Mucosa of rectum (tissue), 2 donors: ENCODE results near the gene CCT7.

ENCODE experiments used
- H3K27ac ChIP-seq, 2 donors: one replicate each; pipeline ENCODE4 v1.7.0; 2013; ENCODE audit warnings: inconsistent platforms in 2 of 2, low read depth in 2 of 2, low read length in 2 of 2
- H3K27me3 ChIP-seq, 2 donors: one replicate each; pipeline ENCODE4 v1.7.0; 2013; ENCODE audit warnings: low read length in 2 of 2; ENCODE audit not compliant: control insufficient read depth in 2 of 2, insufficient read depth in 2 of 2
- H3K36me3 ChIP-seq, 2 donors: one replicate each; pipeline ENCODE4 v1.7.0; 2013; ENCODE audit warnings: low read length in 2 of 2; ENCODE audit not compliant: control insufficient read depth in 2 of 2, insufficient read depth in 2 of 2
- H3K4me1 ChIP-seq, 2 donors: one replicate each; pipeline ENCODE4 v1.7.0; 2013; ENCODE audit warnings: low read length in 2 of 2, mild to moderate bottlenecking in 1 of 2; ENCODE audit not compliant: control insufficient read depth in 2 of 2, insufficient read depth in 2 of 2
- H3K4me3 ChIP-seq, 2 donors: one replicate each; pipeline ENCODE4 v1.7.0; 2013; ENCODE audit warnings: low read length in 2 of 2
- H3K9ac ChIP-seq, 2 donors: one replicate each; pipeline ENCODE4 v1.7.0; 2013; ENCODE audit warnings: low read length in 2 of 2, low read depth in 1 of 2, mild to moderate bottlenecking in 1 of 2
- H3K9me3 ChIP-seq, 2 donors: one replicate each; pipeline ENCODE4 v1.7.0; 2013; ENCODE audit warnings: low read length in 2 of 2; ENCODE audit not compliant: control insufficient read depth in 2 of 2
- donor health status: healthy.
- donor health status: Normal muscosa, but diverticular disease.

CCT7 gene

GRCh38 chr2:73267008-73267407 lies 32.9 kb downstream of the CCT7 start:
- Histone ChIP-seq H3K4me3 (no peak overlapping the region), H3K27me3 (peaks cover 0 to 2% of the 10 kb centered on the region in 2 donors), H3K9me3 (no peaks in the 10 kb centered on the region), H3K9ac (no peak overlapping the region), H3K27ac (no peak overlapping the region), H3K36me3 (no peaks in the 10 kb centered on the region), H3K4me1 (peaks cover 5 to 8% of the 10 kb centered on the region in 2 donors)

- Histone ChIP-seq H3K27me3 (peaks cover 0 to 2% of the 10 kb centered on the region in 2 donors), H3K9ac (no peak overlapping the region), H3K4me3 (peak overlapping the region; percentile 22 to 56)
Measured at GRCh38 chr2:73268366-73268829, 34.3 kb downstream of the CCT7 start.

GRCh38 chr2:73268830-73269685 lies 35.0 kb downstream of the CCT7 start:
- H3K9ac ChIP-seq = peak overlapping the region; percentile 41 to 68
- peak overlapping the region; percentile 53 to 65 for H3K4me3 ChIP-seq

More at GRCh38 chr2:73268366-73268829, 34.3 kb downstream of the CCT7 start:
- Histone ChIP-seq H3K27ac (no peak overlapping the region), H3K9me3 (no peaks in the 10 kb centered on the region), H3K4me1 (peaks cover 5 to 8% of the 10 kb centered on the region in 2 donors), H3K36me3 (no peaks in the 10 kb centered on the region)

DNA sequence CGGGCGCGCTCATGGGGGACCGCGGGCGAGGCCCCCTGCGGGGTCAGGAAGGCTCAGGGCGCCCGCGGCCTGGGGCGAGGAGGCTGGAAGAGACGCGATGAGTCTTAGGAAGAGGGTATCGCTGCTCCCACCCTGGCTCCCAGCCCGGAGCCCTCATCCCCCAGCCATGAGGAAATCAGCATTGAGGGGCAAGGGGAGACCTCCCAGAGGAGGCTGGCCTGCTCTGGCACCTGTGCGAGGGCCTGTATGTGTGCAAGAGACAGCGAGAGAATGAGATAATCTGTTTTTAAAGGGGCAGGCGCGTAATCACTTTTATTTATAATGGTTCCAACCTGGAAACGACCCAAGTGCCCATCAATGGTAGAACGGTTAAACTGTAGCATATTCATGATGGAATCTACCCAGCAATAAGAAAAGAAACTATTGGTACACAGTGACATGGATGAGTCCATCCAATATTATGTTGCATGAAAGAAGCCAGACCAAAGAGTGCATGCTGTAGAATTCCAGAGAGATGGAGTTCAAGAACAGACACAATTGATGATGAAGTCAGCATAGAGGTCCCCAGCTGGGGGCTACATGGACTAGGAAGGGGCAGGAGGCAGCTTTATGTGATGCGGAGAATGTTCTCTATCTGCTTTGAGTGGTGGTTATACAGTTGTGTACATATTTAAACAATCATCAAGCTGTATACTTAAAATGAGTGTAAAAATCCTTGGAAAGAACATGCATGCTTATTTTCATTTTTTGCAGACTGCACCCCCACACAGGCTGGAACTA lies 35.8 kb downstream of the CCT7 start:
- Histone ChIP-seq H3K36me3 (no peaks in the 10 kb centered on the region), H3K27ac (no peak overlapping the region), H3K9me3 (no peaks in the 10 kb centered on the region), H3K4me1 (peaks cover 5 to 8% of the 10 kb centered on the region in 2 donors), H3K27me3 (peaks cover 0 to 2% of the 10 kb centered on the region in 2 donors), H3K9ac (peak overlapping the region; percentile 41 to 68), H3K4me3 (peak overlapping the region; percentile 53 to 65)

More at GRCh38 chr2:73268830-73269685, 35.0 kb downstream of the CCT7 start:
- H3K4me1 ChIP-seq = peaks cover 5 to 8% of the 10 kb centered on the region in 2 donors
- H3K9me3 ChIP-seq = no peaks in the 10 kb centered on the region
- peak overlapping the region in 1 of 2 donors; percentile 16 for H3K27ac ChIP-seq
- H3K36me3 ChIP-seq = no peaks in the 10 kb centered on the region
- H3K27me3 ChIP-seq = peaks cover 0 to 2% of the 10 kb centered on the region in 2 donors

- no peak overlapping the region for H3K4me3 ChIP-seq
- no peak overlapping the region for H3K27ac ChIP-seq
- H3K36me3 ChIP-seq = no peaks in the 10 kb centered on the region
- H3K9me3 ChIP-seq = no peaks in the 10 kb centered on the region
- peaks cover 5 to 8% of the 10 kb centered on the region in 2 donors for H3K4me1 ChIP-seq
- no peak overlapping the region for H3K9ac ChIP-seq
- peaks cover 0 to 2% of the 10 kb centered on the region in 2 donors for H3K27me3 ChIP-seq
Measured at GRCh38 chr2:73272270-73272669, 38.2 kb downstream of the CCT7 start.

DNA sequence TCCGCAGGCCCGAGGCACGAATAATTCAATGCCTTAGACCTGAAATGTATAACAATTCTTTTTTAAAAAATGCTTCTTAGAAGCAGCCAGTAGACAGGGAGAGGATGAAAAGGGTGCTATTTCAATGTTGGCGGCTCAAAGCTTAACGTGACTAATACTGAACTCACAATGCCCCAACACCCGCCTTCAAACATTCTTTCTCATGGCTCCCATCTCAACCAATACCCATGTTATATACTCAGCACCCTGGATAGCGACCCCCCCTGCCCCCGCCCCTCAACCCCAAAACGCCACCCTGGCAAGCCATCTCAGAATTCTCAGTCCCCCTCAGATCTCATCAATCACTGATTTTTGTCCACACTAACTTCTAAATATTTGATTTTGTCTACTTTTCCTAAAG lies 45.7 kb downstream of the CCT7 start:
- Histone ChIP-seq H3K9ac (no peak overlapping the region), H3K27me3 (no peaks in the 10 kb centered on the region), H3K4me3 (no peak overlapping the region), H3K4me1 (no peaks in the 10 kb centered on the region), H3K36me3 (no peaks in the 10 kb centered on the region), H3K9me3 (no peaks in the 10 kb centered on the region), H3K27ac (no peak overlapping the region)

DNA sequence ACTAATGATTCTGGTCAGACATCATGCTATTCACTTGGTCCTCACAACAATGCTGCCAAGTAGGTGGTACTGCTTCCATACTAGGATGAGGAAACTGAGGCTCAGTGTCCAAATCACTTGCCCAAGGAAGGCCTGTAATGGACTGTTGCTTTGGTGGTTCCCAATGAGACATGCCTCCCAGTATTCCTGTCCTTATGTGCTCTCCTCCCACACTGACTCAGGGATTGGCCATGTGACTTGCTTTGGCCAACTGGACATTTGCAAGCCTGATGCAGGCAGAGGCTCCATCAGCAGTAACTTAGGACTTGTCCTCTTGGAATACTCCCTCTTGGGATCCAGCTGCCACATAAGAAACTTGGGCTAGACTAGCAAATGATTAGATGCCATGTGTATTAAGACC lies 47.1 kb downstream of the CCT7 start:
- H3K4me1 ChIP-seq = peaks cover 0 to 2% of the 10 kb centered on the region in 2 donors
- no peaks in the 10 kb centered on the region for H3K9me3 ChIP-seq
- no peak overlapping the region for H3K9ac ChIP-seq
- no peak overlapping the region for H3K27ac ChIP-seq
- peaks cover 0 to 3% of the 10 kb centered on the region in 2 donors for H3K27me3 ChIP-seq
- no peak overlapping the region for H3K4me3 ChIP-seq
- no peaks in the 10 kb centered on the region for H3K36me3 ChIP-seq

- H3K27me3 ChIP-seq = peaks cover 0 to 3% of the 10 kb centered on the region in 2 donors
- H3K4me3 ChIP-seq = peak overlapping the region in 1 of 2 donors; percentile 59
- no peaks in the 10 kb centered on the region for H3K9me3 ChIP-seq
- no peak overlapping the region for H3K27ac ChIP-seq
- peaks cover 0 to 2% of the 10 kb centered on the region in 2 donors for H3K4me1 ChIP-seq
- no peaks in the 10 kb centered on the region for H3K36me3 ChIP-seq
- H3K9ac ChIP-seq = no peak overlapping the region
Measured at GRCh38 chr2:73282924-73283544, 48.9 kb downstream of the CCT7 start.

- peaks cover 0 to 3% of the 10 kb centered on the region in 2 donors for H3K27me3 ChIP-seq
- H3K27ac ChIP-seq = no peak overlapping the region
- H3K9ac ChIP-seq = no peak overlapping the region
Measured at GRCh38 chr2:73283545-73284295, 49.6 kb downstream of the CCT7 start.

More at GRCh38 chr2:73283545-73284295, 49.6 kb downstream of the CCT7 start:
- Histone ChIP-seq H3K4me3 (peak overlapping the region; percentile 59 to 65), H3K36me3 (no peaks in the 10 kb centered on the region), H3K4me1 (peaks cover 0 to 2% of the 10 kb centered on the region in 2 donors), H3K9me3 (no peaks in the 10 kb centered on the region)
